WTC11 (cell line): ENCODE results near the gene TTC39A. TPM values are rescaled to one million over a fixed set of nuclear protein-coding genes. Genes with fewer than 3 reads are reported as not detected.

ENCODE experiments used
- ATAC-seq: fragments of 200-7000 bp; cut with Tn5 transposase; 2 replicates; pipeline ENCODE4 v1.10.0; 2021; ENCODE audit warnings: mild to moderate bottlenecking, moderate library complexity
- CTCF ChIA-PET: fragments of 300-600 bp; sonication (Branson Sonifier 250); formaldehyde crosslinking; loops from one replicate; lab custom pipeline; 2021; ENCODE audit warnings: antibody characterized with exemption; lab: Charles Lee
- POLR2A ChIA-PET: fragments of 350-600 bp; sonication (Branson Sonifier 250); formaldehyde crosslinking; loops from one replicate; lab custom pipeline; 2021; ENCODE audit warnings: antibody characterized with exemption; lab: Charles Lee
- DNase-seq: peaks from one replicate; pipeline ENCODE4 v3.0.0; 2021; ENCODE audit warnings: low spot score
- H3K27ac Mint-ChIP-seq: 2 replicates; pipeline ENCODE4 v1.8.0; 2021; ENCODE audit warnings: mixed read lengths
- H3K27me3 Mint-ChIP-seq: 2 replicates; pipeline ENCODE4 v1.8.0; 2021; ENCODE audit warnings: low read depth, mild to moderate bottlenecking, moderate library complexity, mixed read lengths
- H3K36me3 Mint-ChIP-seq: 2 replicates; pipeline ENCODE4 v1.8.0; 2021; ENCODE audit warnings: mixed read lengths
- H3K4me1 Mint-ChIP-seq: 2 replicates; pipeline ENCODE4 v1.8.0; 2022; ENCODE audit warnings: mixed read lengths
- H3K4me3 Mint-ChIP-seq: 2 replicates; pipeline ENCODE4 v1.8.0; 2021; ENCODE audit warnings: mild to moderate bottlenecking, moderate library complexity, mixed read lengths
- H3K9me3 Mint-ChIP-seq: 2 replicates; pipeline ENCODE4 v1.8.0; 2021; ENCODE audit warnings: mixed read lengths
- ESRRA ChIP-seq: sonication (generic); formaldehyde crosslinking; IDR thresholded peaks from 2 replicates; pipeline ENCODE4 v1.8.1; 2022; ENCODE audit warnings: mild to moderate bottlenecking, missing genetic modification reagents, borderline replicate concordance
- ETV6 ChIP-seq: sonication (generic); formaldehyde crosslinking; IDR thresholded peaks from 2 replicates; pipeline ENCODE4 v1.8.1; 2022; ENCODE audit warnings: mild to moderate bottlenecking, missing genetic modification reagents
- IRF2 ChIP-seq: sonication (generic); formaldehyde crosslinking; IDR thresholded peaks from 2 replicates; pipeline ENCODE4 v1.8.0; 2022; ENCODE audit warnings: low read depth, missing genetic modification reagents, borderline replicate concordance
- NR1H2 ChIP-seq: sonication (generic); formaldehyde crosslinking; IDR thresholded peaks from 2 replicates; pipeline ENCODE4 v1.9.0; 2021; ENCODE audit warnings: mild to moderate bottlenecking, moderate library complexity, missing genetic modification reagents
- total RNA-seq: library from RNA; stranded (reverse); gene quantifications from 3 replicates; pipeline ENCODE4 v1.2.3, GENCODE V29; 2021
- TF ChIP-seq, protein P1 (sequence below): sonication (generic); formaldehyde crosslinking; IDR thresholded peaks from 2 replicates; pipeline ENCODE4 v1.8.0; 2023; ENCODE audit warnings: missing genetic modification reagents, mild to moderate bottlenecking, borderline replicate concordance
- TF ChIP-seq, protein P2 (sequence below): sonication (generic); formaldehyde crosslinking; IDR thresholded peaks from 2 replicates; pipeline ENCODE4 v1.8.1; 2023; ENCODE audit warnings: mild to moderate bottlenecking, missing genetic modification reagents, borderline replicate concordance
- TF ChIP-seq, protein P3 (sequence below): sonication (generic); formaldehyde crosslinking; IDR thresholded peaks from 2 replicates; pipeline ENCODE4 v1.8.0; 2022; ENCODE audit warnings: mild to moderate bottlenecking, missing genetic modification reagents
- TF ChIP-seq, protein P4 (sequence below): fragments of 250-450 bp; sonication (Bioruptor Pico); conservative IDR thresholded peaks from 2 replicates; pipeline ENCODE4 v1.9.0; 2021; ENCODE audit warnings: mild to moderate bottlenecking

TTC39A gene
- total RNA-seq, 1 experiment from 2014 or later, result 3.4 TPM

DNA sequence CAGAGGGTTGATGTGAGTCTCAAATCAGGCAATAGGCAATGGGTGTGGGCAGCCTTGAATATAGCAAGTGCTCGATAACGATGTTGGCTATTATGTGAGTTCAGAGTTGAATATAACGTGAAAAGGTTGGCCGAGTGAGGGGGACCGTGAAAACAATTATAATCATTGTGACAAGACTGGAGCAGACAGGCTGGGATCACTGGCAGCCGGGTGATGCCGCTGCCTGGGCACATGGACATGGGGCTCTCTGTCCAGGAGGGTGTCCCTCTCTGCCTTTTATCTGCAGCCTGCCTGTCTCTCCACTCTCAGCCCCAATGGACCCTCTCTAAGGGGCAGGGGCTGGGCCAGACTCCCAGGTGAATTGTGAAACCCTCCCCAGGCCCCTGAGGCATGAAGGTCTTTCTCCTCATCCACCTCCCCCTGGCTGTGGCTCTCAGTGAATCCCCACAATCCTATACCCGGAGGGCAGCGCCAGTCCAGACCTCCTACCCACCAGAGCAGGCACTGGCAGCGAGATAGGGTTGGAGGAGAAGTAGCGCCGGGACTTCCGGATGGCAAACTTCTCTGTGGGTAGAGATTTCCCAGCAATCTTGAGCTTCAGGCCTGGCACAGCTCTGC, 36.4 kb downstream of the TTC39A start:
- peaks cover 5% of the 10 kb centered on the region; the same call in 1 of the 2 replicates for H3K9me3 Mint-ChIP-seq
- H3K36me3 Mint-ChIP-seq, result 0 out of 2 replicates have a peak, but pooled peaks cover 2% of the 10 kb centered on the region
- DNase-seq (no peak), ATAC-seq (no peak)
- H3K27ac Mint-ChIP-seq, result no peak overlapping the region
- no peak for TF ChIP-seq NR1H2 (CRISPR knock-in tag)
- TF ChIP-seq, protein P1, sequence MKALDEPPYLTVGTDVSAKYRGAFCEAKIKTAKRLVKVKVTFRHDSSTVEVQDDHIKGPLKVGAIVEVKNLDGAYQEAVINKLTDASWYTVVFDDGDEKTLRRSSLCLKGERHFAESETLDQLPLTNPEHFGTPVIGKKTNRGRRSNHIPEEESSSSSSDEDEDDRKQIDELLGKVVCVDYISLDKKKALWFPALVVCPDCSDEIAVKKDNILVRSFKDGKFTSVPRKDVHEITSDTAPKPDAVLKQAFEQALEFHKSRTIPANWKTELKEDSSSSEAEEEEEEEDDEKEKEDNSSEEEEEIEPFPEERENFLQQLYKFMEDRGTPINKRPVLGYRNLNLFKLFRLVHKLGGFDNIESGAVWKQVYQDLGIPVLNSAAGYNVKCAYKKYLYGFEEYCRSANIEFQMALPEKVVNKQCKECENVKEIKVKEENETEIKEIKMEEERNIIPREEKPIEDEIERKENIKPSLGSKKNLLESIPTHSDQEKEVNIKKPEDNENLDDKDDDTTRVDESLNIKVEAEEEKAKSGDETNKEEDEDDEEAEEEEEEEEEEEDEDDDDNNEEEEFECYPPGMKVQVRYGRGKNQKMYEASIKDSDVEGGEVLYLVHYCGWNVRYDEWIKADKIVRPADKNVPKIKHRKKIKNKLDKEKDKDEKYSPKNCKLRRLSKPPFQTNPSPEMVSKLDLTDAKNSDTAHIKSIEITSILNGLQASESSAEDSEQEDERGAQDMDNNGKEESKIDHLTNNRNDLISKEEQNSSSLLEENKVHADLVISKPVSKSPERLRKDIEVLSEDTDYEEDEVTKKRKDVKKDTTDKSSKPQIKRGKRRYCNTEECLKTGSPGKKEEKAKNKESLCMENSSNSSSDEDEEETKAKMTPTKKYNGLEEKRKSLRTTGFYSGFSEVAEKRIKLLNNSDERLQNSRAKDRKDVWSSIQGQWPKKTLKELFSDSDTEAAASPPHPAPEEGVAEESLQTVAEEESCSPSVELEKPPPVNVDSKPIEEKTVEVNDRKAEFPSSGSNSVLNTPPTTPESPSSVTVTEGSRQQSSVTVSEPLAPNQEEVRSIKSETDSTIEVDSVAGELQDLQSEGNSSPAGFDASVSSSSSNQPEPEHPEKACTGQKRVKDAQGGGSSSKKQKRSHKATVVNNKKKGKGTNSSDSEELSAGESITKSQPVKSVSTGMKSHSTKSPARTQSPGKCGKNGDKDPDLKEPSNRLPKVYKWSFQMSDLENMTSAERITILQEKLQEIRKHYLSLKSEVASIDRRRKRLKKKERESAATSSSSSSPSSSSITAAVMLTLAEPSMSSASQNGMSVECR (CRISPR knock-in tag), result no peak
- TF ChIP-seq ESRRA (CRISPR knock-in tag), result no peak
- TF ChIP-seq IRF2 (CRISPR knock-in tag), result no peak
- TF ChIP-seq, protein P2, sequence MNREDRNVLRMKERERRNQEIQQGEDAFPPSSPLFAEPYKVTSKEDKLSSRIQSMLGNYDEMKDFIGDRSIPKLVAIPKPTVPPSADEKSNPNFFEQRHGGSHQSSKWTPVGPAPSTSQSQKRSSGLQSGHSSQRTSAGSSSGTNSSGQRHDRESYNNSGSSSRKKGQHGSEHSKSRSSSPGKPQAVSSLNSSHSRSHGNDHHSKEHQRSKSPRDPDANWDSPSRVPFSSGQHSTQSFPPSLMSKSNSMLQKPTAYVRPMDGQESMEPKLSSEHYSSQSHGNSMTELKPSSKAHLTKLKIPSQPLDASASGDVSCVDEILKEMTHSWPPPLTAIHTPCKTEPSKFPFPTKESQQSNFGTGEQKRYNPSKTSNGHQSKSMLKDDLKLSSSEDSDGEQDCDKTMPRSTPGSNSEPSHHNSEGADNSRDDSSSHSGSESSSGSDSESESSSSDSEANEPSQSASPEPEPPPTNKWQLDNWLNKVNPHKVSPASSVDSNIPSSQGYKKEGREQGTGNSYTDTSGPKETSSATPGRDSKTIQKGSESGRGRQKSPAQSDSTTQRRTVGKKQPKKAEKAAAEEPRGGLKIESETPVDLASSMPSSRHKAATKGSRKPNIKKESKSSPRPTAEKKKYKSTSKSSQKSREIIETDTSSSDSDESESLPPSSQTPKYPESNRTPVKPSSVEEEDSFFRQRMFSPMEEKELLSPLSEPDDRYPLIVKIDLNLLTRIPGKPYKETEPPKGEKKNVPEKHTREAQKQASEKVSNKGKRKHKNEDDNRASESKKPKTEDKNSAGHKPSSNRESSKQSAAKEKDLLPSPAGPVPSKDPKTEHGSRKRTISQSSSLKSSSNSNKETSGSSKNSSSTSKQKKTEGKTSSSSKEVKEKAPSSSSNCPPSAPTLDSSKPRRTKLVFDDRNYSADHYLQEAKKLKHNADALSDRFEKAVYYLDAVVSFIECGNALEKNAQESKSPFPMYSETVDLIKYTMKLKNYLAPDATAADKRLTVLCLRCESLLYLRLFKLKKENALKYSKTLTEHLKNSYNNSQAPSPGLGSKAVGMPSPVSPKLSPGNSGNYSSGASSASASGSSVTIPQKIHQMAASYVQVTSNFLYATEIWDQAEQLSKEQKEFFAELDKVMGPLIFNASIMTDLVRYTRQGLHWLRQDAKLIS (CRISPR knock-in tag), result no peak
- TF ChIP-seq, protein P3, sequence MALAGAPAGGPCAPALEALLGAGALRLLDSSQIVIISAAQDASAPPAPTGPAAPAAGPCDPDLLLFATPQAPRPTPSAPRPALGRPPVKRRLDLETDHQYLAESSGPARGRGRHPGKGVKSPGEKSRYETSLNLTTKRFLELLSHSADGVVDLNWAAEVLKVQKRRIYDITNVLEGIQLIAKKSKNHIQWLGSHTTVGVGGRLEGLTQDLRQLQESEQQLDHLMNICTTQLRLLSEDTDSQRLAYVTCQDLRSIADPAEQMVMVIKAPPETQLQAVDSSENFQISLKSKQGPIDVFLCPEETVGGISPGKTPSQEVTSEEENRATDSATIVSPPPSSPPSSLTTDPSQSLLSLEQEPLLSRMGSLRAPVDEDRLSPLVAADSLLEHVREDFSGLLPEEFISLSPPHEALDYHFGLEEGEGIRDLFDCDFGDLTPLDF (CRISPR knock-in tag), result no peak
- peaks cover 13% of the 10 kb centered on the region for H3K4me1 Mint-ChIP-seq
- peaks cover 13% of the 10 kb centered on the region for H3K27me3 Mint-ChIP-seq
- ChIA-PET CTCF (interaction anchor here (1.0 to 3.4 kb wide), 2 partner anchors 12 to 19 kb away, joined by 3 to 46 read pairs; no protein-coding TSS in a partner anchor), POLR2A (no interaction called here)
- H3K4me3 Mint-ChIP-seq, result no peak overlapping the region

DNA sequence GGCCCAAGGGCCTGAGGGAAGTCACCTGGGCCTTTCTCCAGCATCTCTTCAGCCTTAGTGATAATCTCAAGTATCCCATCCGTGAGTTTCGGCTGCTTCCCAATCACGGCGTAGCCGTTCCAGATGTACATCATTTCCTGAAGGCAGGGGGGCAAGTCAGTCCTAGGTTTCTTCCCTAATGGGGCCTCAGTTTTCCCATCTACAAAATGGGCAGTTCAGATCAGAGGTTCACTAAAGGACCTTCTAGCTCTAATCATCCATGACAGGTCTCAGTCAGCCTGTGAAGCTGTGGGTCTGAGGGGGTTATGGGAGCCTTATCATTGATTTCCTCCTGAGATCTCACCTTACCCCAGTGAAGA, 39.9 kb downstream of the TTC39A start:
- Mint-ChIP-seq H3K36me3 (no peaks in the 10 kb centered on the region), H3K4me3 (no peak overlapping the region), H3K9me3 (no peaks in the 10 kb centered on the region), H3K27me3 (no peaks in the 10 kb centered on the region), H3K27ac (no peak overlapping the region), H3K4me1 (peaks cover 4% of the 10 kb centered on the region)
- ChIA-PET CTCF (no interaction called here), POLR2A (no interaction called here)
- DNase-seq, result no peak
- no peak for TF ChIP-seq ETV6
- TF ChIP-seq, protein P4, sequence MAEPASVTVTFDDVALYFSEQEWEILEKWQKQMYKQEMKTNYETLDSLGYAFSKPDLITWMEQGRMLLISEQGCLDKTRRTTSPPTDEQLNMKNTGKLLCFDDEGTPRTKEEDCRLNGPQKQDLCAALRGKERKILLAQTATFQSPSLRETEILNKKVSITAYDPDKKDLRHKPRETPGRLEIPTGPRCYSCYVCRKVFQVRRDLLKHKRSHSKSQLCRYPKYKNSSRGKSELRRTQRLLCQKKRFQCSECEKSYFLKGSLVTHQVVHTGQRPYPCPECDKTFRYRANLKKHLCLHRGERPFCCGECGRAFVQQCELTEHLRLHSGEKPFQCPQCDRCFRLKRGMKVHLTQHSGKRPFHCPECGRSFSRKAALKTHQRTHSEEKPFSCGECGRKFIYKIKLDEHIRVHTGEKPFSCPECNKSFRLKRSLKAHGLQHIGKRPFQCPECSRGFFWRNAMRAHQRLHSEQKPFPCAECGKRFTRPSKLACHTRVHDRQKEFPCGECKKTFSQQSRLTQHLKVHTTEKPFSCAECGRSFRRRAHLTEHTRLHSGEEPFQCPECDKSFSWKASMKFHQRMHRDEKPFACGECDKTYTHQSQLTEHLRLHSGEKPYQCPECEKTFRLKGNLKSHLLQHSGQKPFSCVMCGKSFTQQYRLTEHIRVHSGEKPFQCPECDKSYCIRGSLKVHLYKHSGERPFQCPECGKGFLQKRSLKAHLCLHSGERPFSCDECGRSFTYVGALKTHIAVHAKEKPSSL (CRISPR knock-in tag), result no peak
- TF ChIP-seq, all 79 proteins: peak for 0
- ATAC-seq, result no peak
